ENCODE results near the gene LXN. TPM values are rescaled to one million over a fixed set of nuclear protein-coding genes. Genes with fewer than 3 reads are reported as not detected.

The LXN gene, protein sequence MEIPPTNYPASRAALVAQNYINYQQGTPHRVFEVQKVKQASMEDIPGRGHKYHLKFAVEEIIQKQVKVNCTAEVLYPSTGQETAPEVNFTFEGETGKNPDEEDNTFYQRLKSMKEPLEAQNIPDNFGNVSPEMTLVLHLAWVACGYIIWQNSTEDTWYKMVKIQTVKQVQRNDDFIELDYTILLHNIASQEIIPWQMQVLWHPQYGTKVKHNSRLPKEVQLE
- 14.8 TPM for polyA plus RNA-seq (2013, experiment 1 of 4)
- 15.4 TPM for polyA plus RNA-seq (2013, experiment 2 of 4)
- polyA plus RNA-seq (2013, experiment 3 of 4) = 14.9 TPM
- 15.4 TPM for polyA plus RNA-seq (2013, experiment 4 of 4)

- Histone ChIP-seq H3K4me3 (ENCODE audit: insufficient read depth, low read depth, low read length) (peak within 1 kb of the TSS; percentile 53), H3K27me3 (ENCODE audit: control insufficient read depth, insufficient read depth, low read length, poor library complexity, severe bottlenecking) (no peaks in the 10 kb centered on the region), H3K4me1 (ENCODE audit: control insufficient read depth, insufficient read depth, low read length) (no peaks in the 10 kb centered on the region), H3K9me3 (ENCODE audit: control insufficient read depth, low read length) (no peaks in the 10 kb centered on the region), H3K27ac (ENCODE audit: insufficient read depth, low read depth, low read length, poor library complexity, severe bottlenecking) (peak within 1 kb of the TSS; percentile 30), H3K36me3 (ENCODE audit: control insufficient read depth, insufficient read depth, low read length) (peaks cover 4% of the 10 kb centered on the region)
- WGBS, 2 experiments = 12 to 14% methylated on average over 30 of the region's 30 CpGs
Measured at GRCh38 chr3:158672215-158673176, at the start of gene LXN. TSS of gene LXN (minus strand) at chr3:158672648. CDS start at chr3:158672478, 170 bp downstream.

DNA sequence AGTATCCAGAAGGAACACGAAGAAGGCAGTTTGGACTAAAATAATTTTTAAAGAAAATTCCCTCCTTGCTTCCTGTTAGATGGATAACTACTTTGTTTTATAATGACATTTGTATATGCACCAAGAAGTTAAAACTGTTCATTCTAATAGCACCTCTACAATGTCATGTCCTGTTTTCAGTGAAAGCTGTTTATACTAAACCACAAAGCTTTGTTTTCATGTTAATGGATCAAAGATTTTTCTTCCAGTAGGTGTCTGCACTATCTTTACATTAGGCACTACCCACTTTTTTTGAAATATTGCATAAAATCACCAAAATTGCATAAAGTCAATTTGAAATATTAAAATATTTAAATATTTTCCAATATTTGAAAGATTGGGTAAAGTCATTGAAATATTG, 49.7 kb upstream of the LXN start:
- Histone ChIP-seq H3K27me3 (ENCODE audit: control insufficient read depth, insufficient read depth, low read length, poor library complexity, severe bottlenecking) (no peaks in the 10 kb centered on the region), H3K4me1 (ENCODE audit: control insufficient read depth, insufficient read depth, low read length) (no peaks in the 10 kb centered on the region), H3K27ac (ENCODE audit: insufficient read depth, low read depth, low read length, poor library complexity, severe bottlenecking) (no peak overlapping the region), H3K9me3 (ENCODE audit: control insufficient read depth, low read length) (no peaks in the 10 kb centered on the region), H3K4me3 (ENCODE audit: insufficient read depth, low read depth, low read length) (no peak overlapping the region), H3K36me3 (ENCODE audit: control insufficient read depth, insufficient read depth, low read length) (no peaks in the 10 kb centered on the region)
- WGBS, 2 experiments = no CpG with 5 or more reads among the region's 1 CpG

DNA sequence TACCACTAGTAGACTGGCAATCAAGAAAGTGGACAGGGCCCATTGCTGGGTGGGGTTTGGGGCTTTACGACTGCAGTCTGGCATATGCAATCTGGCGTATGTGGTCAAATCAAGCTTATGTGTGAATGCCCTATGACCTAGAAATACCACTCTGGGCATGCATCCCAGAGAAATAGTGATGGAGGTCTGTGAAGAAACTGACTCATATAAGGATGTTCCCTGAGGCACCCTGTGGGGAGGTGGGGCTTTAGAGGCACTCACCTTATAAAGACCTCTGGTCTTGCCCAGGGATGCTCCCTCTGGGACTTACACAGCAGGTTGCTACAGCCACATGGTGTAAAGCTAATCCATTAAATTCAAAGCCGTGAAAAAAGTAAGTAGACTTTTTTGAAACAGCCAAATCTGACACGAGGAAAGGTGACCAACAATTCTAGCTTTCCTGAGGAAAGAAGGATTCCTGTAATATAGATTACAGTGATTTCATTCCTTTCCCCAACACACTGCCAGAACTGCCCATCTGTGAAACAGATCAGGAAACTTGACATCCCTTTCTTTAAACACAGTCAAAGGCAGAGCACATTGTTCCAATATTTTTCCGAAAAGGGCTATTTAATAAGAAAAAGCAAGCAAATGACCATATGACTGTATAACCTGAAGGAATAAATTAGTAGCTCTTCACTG, 46.2 kb upstream of the LXN start:
- Histone ChIP-seq H3K27ac (ENCODE audit: insufficient read depth, low read depth, low read length, poor library complexity, severe bottlenecking) (no peak overlapping the region), H3K27me3 (ENCODE audit: control insufficient read depth, insufficient read depth, low read length, poor library complexity, severe bottlenecking) (no peaks in the 10 kb centered on the region)
- 90 to 92% methylated on average over 4 to 5 of the region's 5 CpGs for WGBS, 2 experiments

GRCh38 chr3:158717576-158717975, 45.1 kb upstream of the LXN start:
- Histone ChIP-seq H3K27ac (ENCODE audit: insufficient read depth, low read depth, low read length, poor library complexity, severe bottlenecking) (no peak overlapping the region), H3K4me3 (ENCODE audit: insufficient read depth, low read depth, low read length) (no peak overlapping the region), H3K4me1 (ENCODE audit: control insufficient read depth, insufficient read depth, low read length) (no peaks in the 10 kb centered on the region), H3K36me3 (ENCODE audit: control insufficient read depth, insufficient read depth, low read length) (no peaks in the 10 kb centered on the region), H3K9me3 (ENCODE audit: control insufficient read depth, low read length) (no peaks in the 10 kb centered on the region), H3K27me3 (ENCODE audit: control insufficient read depth, insufficient read depth, low read length, poor library complexity, severe bottlenecking) (no peaks in the 10 kb centered on the region)
- WGBS, 2 experiments = 92 to 99% methylated on average over 1 to 2 of the region's 2 CpGs

More for the DNA sequence above, 46.2 kb upstream of the LXN start:
- Histone ChIP-seq H3K4me1 (ENCODE audit: control insufficient read depth, insufficient read depth, low read length) (no peaks in the 10 kb centered on the region), H3K4me3 (ENCODE audit: insufficient read depth, low read depth, low read length) (no peak overlapping the region), H3K9me3 (ENCODE audit: control insufficient read depth, low read length) (no peaks in the 10 kb centered on the region), H3K36me3 (ENCODE audit: control insufficient read depth, insufficient read depth, low read length) (no peaks in the 10 kb centered on the region)

DNA sequence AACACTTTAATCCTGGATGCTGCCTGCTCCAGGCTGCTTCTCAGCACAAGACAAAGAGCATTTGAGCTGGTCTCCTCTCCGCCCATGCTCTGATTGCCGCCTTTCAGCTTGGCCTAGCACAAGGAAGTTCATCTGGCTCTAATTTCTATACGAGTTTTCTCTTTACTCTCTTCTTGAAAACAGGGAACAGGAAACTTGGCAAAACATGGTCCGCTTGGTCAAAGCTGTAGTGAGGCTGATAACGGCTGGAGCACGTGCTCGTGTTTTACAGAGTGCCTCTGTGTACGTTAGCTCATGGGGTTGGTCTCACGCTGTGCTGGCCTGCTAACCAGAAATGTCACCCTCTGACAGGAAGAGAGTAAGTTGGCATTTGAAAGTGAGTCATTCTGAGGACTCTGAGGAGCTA, 40.6 kb upstream of the LXN start:
- H3K9me3 ChIP-seq (ENCODE audit: control insufficient read depth, low read length) = no peaks in the 10 kb centered on the region
- peaks cover 3% of the 10 kb centered on the region for H3K36me3 ChIP-seq (ENCODE audit: control insufficient read depth, insufficient read depth, low read length)
- WGBS, 2 experiments = 58 to 63% methylated on average over 9 of the region's 9 CpGs
- H3K27ac ChIP-seq (ENCODE audit: insufficient read depth, low read depth, low read length, poor library complexity, severe bottlenecking) = no peak overlapping the region
- H3K4me3 ChIP-seq (ENCODE audit: insufficient read depth, low read depth, low read length) = no peak overlapping the region
- no peaks in the 10 kb centered on the region for H3K27me3 ChIP-seq (ENCODE audit: control insufficient read depth, insufficient read depth, low read length, poor library complexity, severe bottlenecking)
- H3K4me1 ChIP-seq (ENCODE audit: control insufficient read depth, insufficient read depth, low read length) = no peaks in the 10 kb centered on the region

DNA sequence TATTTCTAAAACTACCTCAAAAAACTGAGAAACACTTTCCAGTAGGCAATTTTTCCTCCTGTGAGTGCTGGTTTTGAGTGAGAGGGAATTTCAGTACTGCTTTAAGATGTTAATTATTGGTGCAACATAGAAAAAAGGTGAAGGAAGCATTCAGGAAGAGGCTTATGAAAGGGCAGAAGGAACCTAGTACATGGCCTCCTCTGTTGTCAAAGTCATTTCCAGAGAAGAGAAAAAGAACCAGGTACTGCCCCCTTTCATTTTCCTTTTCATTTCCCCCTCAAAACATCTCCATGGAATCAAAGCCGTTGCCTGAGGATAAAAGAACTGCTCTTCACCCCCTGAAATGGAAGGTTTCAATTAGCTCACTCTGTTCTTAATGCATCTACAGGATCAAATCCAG, 40.0 kb upstream of the LXN start:
- 93 to 100% methylated on average over 1 of the region's 1 CpG for WGBS, 2 experiments
- Histone ChIP-seq H3K4me1 (ENCODE audit: control insufficient read depth, insufficient read depth, low read length) (no peaks in the 10 kb centered on the region), H3K4me3 (ENCODE audit: insufficient read depth, low read depth, low read length) (no peak overlapping the region), H3K36me3 (ENCODE audit: control insufficient read depth, insufficient read depth, low read length) (peaks cover 6% of the 10 kb centered on the region), H3K27me3 (ENCODE audit: control insufficient read depth, insufficient read depth, low read length, poor library complexity, severe bottlenecking) (no peaks in the 10 kb centered on the region), H3K9me3 (ENCODE audit: control insufficient read depth, low read length) (no peaks in the 10 kb centered on the region), H3K27ac (ENCODE audit: insufficient read depth, low read depth, low read length, poor library complexity, severe bottlenecking) (no peak overlapping the region)

DNA sequence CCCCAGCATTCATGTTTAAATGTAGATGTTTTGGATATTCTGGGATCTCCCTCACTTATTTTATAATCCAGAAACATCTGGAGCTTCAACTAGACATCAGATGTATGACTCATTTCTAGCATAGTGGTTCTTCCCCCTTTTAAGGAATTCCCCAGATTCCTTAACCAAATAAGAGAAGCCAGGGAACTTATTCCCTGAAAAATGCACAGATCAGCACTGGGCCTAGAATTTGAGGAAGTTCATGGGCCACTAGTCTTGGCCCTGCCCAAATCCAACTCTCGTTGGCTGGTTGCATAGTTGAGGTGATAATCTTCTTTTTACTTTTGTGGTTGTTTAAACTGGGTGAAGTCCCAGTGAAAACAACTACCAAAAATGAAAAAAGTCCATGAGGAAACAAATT, 39.4 kb upstream of the LXN start:
- no peaks in the 10 kb centered on the region for H3K9me3 ChIP-seq (ENCODE audit: control insufficient read depth, low read length)
- no peak overlapping the region for H3K27ac ChIP-seq (ENCODE audit: insufficient read depth, low read depth, low read length, poor library complexity, severe bottlenecking)
- 92 to 93% methylated on average over 1 of the region's 1 CpG for WGBS, 2 experiments
- H3K27me3 ChIP-seq (ENCODE audit: control insufficient read depth, insufficient read depth, low read length, poor library complexity, severe bottlenecking) = no peaks in the 10 kb centered on the region
- no peak overlapping the region for H3K4me3 ChIP-seq (ENCODE audit: insufficient read depth, low read depth, low read length)
- no peaks in the 10 kb centered on the region for H3K4me1 ChIP-seq (ENCODE audit: control insufficient read depth, insufficient read depth, low read length)
- H3K36me3 ChIP-seq (ENCODE audit: control insufficient read depth, insufficient read depth, low read length) = peaks cover 6% of the 10 kb centered on the region

DNA sequence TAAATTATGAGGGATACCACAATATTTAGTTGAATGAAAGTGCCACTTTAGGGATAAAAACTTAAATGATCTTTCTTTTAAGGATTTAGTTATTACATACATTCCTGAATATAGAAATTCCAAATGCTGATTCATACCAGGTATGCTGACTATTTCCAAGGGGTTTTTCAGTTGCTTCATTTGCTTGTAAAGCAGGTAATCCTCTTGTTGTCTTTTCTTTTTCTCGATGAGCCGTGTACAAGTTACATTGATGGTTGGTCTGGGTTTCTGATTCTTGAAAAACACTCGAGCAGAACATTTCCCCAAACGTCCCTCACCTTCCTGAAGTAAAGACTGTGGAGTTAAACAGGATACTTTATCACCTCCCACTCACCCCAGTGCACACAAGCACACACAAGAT, 38.2 kb upstream of the LXN start:
- Histone ChIP-seq H3K9me3 (ENCODE audit: control insufficient read depth, low read length) (no peaks in the 10 kb centered on the region), H3K27me3 (ENCODE audit: control insufficient read depth, insufficient read depth, low read length, poor library complexity, severe bottlenecking) (no peaks in the 10 kb centered on the region), H3K27ac (ENCODE audit: insufficient read depth, low read depth, low read length, poor library complexity, severe bottlenecking) (no peak overlapping the region), H3K4me1 (ENCODE audit: control insufficient read depth, insufficient read depth, low read length) (no peaks in the 10 kb centered on the region), H3K36me3 (ENCODE audit: control insufficient read depth, insufficient read depth, low read length) (peaks cover 6% of the 10 kb centered on the region), H3K4me3 (ENCODE audit: insufficient read depth, low read depth, low read length) (no peak overlapping the region)
- 79 to 88% methylated on average over 4 of the region's 4 CpGs for WGBS, 2 experiments

DNA sequence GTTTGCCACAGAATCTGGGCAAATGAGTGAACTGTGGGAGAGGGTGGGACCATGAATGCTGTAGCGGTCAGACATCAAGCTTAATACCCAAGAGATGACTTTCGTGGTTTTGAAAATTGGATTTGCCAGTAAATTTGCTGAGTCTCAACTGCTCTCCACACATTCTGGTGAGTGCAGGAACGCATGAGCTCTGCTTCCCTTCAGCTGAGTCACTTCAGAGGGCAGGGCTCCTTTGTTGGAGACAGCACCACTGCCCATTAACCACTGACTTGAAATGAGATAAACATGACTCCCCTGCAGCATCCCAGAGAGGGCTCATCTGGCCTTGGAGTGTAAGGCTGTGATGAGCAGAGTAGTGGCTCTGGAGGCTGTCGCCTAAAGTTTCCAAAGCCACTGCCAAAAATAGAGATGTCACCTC, 37.2 kb upstream of the LXN start:
- Histone ChIP-seq H3K4me1 (ENCODE audit: control insufficient read depth, insufficient read depth, low read length) (no peaks in the 10 kb centered on the region), H3K9me3 (ENCODE audit: control insufficient read depth, low read length) (no peaks in the 10 kb centered on the region), H3K36me3 (ENCODE audit: control insufficient read depth, insufficient read depth, low read length) (peaks cover 6% of the 10 kb centered on the region), H3K4me3 (ENCODE audit: insufficient read depth, low read depth, low read length) (no peak overlapping the region), H3K27ac (ENCODE audit: insufficient read depth, low read depth, low read length, poor library complexity, severe bottlenecking) (no peak overlapping the region), H3K27me3 (ENCODE audit: control insufficient read depth, insufficient read depth, low read length, poor library complexity, severe bottlenecking) (no peaks in the 10 kb centered on the region)
- WGBS, 2 experiments = 74 to 82% methylated on average over 4 of the region's 4 CpGs

- Histone ChIP-seq H3K9me3 (ENCODE audit: control insufficient read depth, low read length) (no peaks in the 10 kb centered on the region), H3K36me3 (ENCODE audit: control insufficient read depth, insufficient read depth, low read length) (peaks cover 6% of the 10 kb centered on the region), H3K27ac (ENCODE audit: insufficient read depth, low read depth, low read length, poor library complexity, severe bottlenecking) (no peak overlapping the region), H3K27me3 (ENCODE audit: control insufficient read depth, insufficient read depth, low read length, poor library complexity, severe bottlenecking) (no peaks in the 10 kb centered on the region), H3K4me1 (ENCODE audit: control insufficient read depth, insufficient read depth, low read length) (no peaks in the 10 kb centered on the region), H3K4me3 (ENCODE audit: insufficient read depth, low read depth, low read length) (no peak overlapping the region)
- 63 to 82% methylated on average over 1 of the region's 1 CpG for WGBS, 2 experiments
Measured at GRCh38 chr3:158703566-158703965, 31.1 kb upstream of the LXN start.
